K562 (cell line): ENCODE results near the gene SCAF11. TPM values are rescaled to one million over a fixed set of nuclear protein-coding genes. Genes with fewer than 3 reads are reported as not detected.
A peak's percentile ranks its signal among the peaks of the same experiment; 100 is the strongest.

Source experiments
- ATAC-seq: fragments of 200-7000 bp; cut with Tn5 transposase; 3 replicates; pipeline ENCODE4 v1.9.1; 2020; ENCODE audit warnings: moderate library complexity
- BruUV-seq: library from RNA; stranded (reverse); fragments of 400-500 nt; replicated peaks from 2 replicates; lab custom pipeline; 2021; lab: Mats Ljungman, UMichigan
- CTCF ChIA-PET: fragments of 300-600 bp; formaldehyde crosslinking; extraction: SDS; loops from one replicate; lab custom pipeline; 2021; ENCODE audit warnings: low intra/inter-chr PET ratio; lab: Yijun Ruan, JAX
- POLR2A ChIA-PET: fragments of 300-600, 350-650 bp; sonication (Branson Sonifier 250); formaldehyde crosslinking; extraction: SDS; loops from one replicate; lab custom pipeline; 2021; ENCODE audit warnings: antibody characterized with exemption, inconsistent platforms; lab: Yijun Ruan, JAX
- DNase-seq, 4 experiments: peaks; one replicate each; pipeline versions ENCODE4 v3.0.0 to v3.0.0-alpha.2; 2011 to 2018; ENCODE audit warnings: low spot score in 3 of 4, mixed read lengths in 3 of 4; ENCODE audit errors: extremely low read depth in 1 of 4
- FAIRE-seq: peaks from 2 replicates; lab custom pipeline; 2011; peaks lifted over from hg19 to GRCh38; lab: Jason Lieb, UNC
- H2AFZ ChIP-seq: 2 replicates; pipeline ENCODE4 v1.6.0; 2011; ENCODE audit warnings: low read depth, low read length, control low read depth, inconsistent platforms
- H3K27ac ChIP-seq: fragments of 200-600 bp; 3 replicates; pipeline ENCODE4 v1.8.0; 2011; ENCODE audit warnings: low read depth, mild to moderate bottlenecking, control low read depth, inconsistent platforms, low read length, moderate library complexity, mixed read lengths; ENCODE audit errors: extremely low read depth
- H3K27me3 ChIP-seq, 2 experiments: fragments of 300-600 bp in 1 of 2; 2 replicates in 1 of 2; 3 replicates in 1 of 2; pipeline versions ENCODE4 v1.6.0 to v1.8.0; 2011; ENCODE audit warnings: inconsistent platforms in 2 of 2, low read length in 2 of 2, mild to moderate bottlenecking in 1 of 2, mixed read lengths in 1 of 2, moderate library complexity in 1 of 2; ENCODE audit not compliant: control insufficient read depth in 2 of 2, insufficient read depth in 2 of 2
- H3K36me3 ChIP-seq: fragments of 300-600 bp; 3 replicates; pipeline ENCODE4 v1.8.0; 2011; ENCODE audit warnings: mild to moderate bottlenecking, low read length, inconsistent platforms; ENCODE audit not compliant: control insufficient read depth, insufficient read depth
- H3K4me1 ChIP-seq, 2 experiments: fragments of 200-600 bp in 1 of 2; replicated peaks in 1 of 2; 2 replicates in 1 of 2; 3 replicates in 1 of 2; pipeline versions ENCODE4 v1.5.1 to v1.8.0; 2011; ENCODE audit warnings: inconsistent platforms in 2 of 2, low read length in 2 of 2, mild to moderate bottlenecking in 1 of 2, mixed read lengths in 1 of 2, moderate library complexity in 1 of 2; ENCODE audit not compliant: control insufficient read depth in 2 of 2, insufficient read depth in 2 of 2
- H3K4me2 ChIP-seq: 2 replicates; pipeline ENCODE4 v1.6.1; 2011; ENCODE audit warnings: low read length, control low read depth, inconsistent platforms, mixed read lengths; ENCODE audit not compliant: insufficient read depth
- H3K4me3 ChIP-seq: fragments of 200-600 bp; sonication (generic), shearing (Covaris generic); 2 replicates; pipeline ENCODE4 v1.5.1; 2016; ENCODE audit warnings: control low read depth, inconsistent platforms
- H3K79me2 ChIP-seq: fragments of 200-600 bp; 3 replicates; pipeline ENCODE4 v1.8.0; 2011; ENCODE audit warnings: low read length, inconsistent platforms; ENCODE audit not compliant: control insufficient read depth, insufficient read depth
- H3K9ac ChIP-seq, 2 experiments: 2 replicates each; pipeline versions ENCODE4 v1.6.0 to v1.6.1; 2011; ENCODE audit warnings: low read depth in 2 of 2, low read length in 2 of 2, control low read depth in 1 of 2, inconsistent platforms in 1 of 2, mild to moderate bottlenecking in 1 of 2, mixed read lengths in 1 of 2; ENCODE audit not compliant: insufficient read depth in 1 of 2
- H3K9me1 ChIP-seq: one replicate; pipeline ENCODE4 v1.6.0; 2011; ENCODE audit warnings: inconsistent platforms, mild to moderate bottlenecking, low read length, moderate library complexity; ENCODE audit not compliant: control insufficient read depth, insufficient read depth
- H3K9me3 ChIP-seq: replicated peaks from 2 replicates; pipeline ENCODE4 v1.5.1; 2011; ENCODE audit warnings: low read depth, low read length, inconsistent platforms; ENCODE audit not compliant: control insufficient read depth, insufficient read depth
- H4K20me1 ChIP-seq: replicated peaks from 2 replicates; pipeline ENCODE4 v1.6.1; 2011; ENCODE audit warnings: low read length, inconsistent platforms, mixed read lengths; ENCODE audit not compliant: control insufficient read depth, insufficient read depth
- CHAMP1 ChIP-seq: fragments of 450-650 bp; IDR thresholded peaks from 2 replicates; pipeline ENCODE4 v1.6.1; 2016; ENCODE audit warnings: mild to moderate bottlenecking
- CHCHD3 ChIP-seq: fragments of 250-450 bp; sonication (Bioruptor Pico); IDR thresholded peaks from 2 replicates; pipeline ENCODE4 v2.1.2; 2022; ENCODE audit warnings: mild to moderate bottlenecking
- NCOA2 ChIP-seq, 2 experiments: fragments of 450-650 bp; IDR thresholded peaks; 2 replicates each; pipeline ENCODE4 v1.6.1; 2018; ENCODE audit warnings: mild to moderate bottlenecking in 2 of 2, moderate library complexity in 1 of 2; ENCODE audit not compliant: partially characterized antibody in 2 of 2
- NR1H2 ChIP-seq: sonication (generic); formaldehyde crosslinking; IDR thresholded peaks from 2 replicates; pipeline ENCODE4 v1.4.0; 2020; ENCODE audit warnings: mild to moderate bottlenecking, missing genetic modification reagents
- OTX1 ChIP-seq: fragments of 450-650 bp; formaldehyde crosslinking; IDR thresholded peaks from 2 replicates; pipeline ENCODE4 v1.4.0; 2022; ENCODE audit warnings: mild to moderate bottlenecking
- SIX5 ChIP-seq, 2 experiments: IDR thresholded peaks; 2 replicates each; pipeline ENCODE4 v1.6.1; 2011; ENCODE audit warnings: low read length in 2 of 2, borderline replicate concordance in 1 of 2, low read depth in 1 of 2, mild to moderate bottlenecking in 1 of 2, moderate library complexity in 1 of 2; ENCODE audit not compliant: insufficient read depth in 1 of 2
- SOX6 ChIP-seq: fragments of 450-650 bp; IDR thresholded peaks from 2 replicates; pipeline ENCODE4 v1.6.1; 2014; ENCODE audit warnings: mild to moderate bottlenecking
- TAF9B ChIP-seq: fragments of 450-650 bp; IDR thresholded peaks from 2 replicates; pipeline ENCODE4 v1.6.1; 2018; ENCODE audit warnings: mild to moderate bottlenecking; ENCODE audit not compliant: partially characterized antibody
- ZNF512 ChIP-seq: IDR thresholded peaks from 2 replicates; pipeline ENCODE4 v1.6.1; 2016; ENCODE audit warnings: missing genetic modification characterization, missing compliant biosample characterization
- WGBS: fragments of 100-300 bp; shearing (Covaris generic); methylation state at CpG from one replicate; pipeline ENCODE4 v1.1.6; 2016; ENCODE audit warnings: low coverage, mixed read lengths; ENCODE audit not compliant: insufficient coverage; ENCODE audit errors: missing lambda C conversion rate; 5-methylcytosine and 5-hydroxymethylcytosine counted together
- in situ Hi-C: fragments of 300-500 bp; cut with MboI; formaldehyde crosslinking; loops from 4 replicates; pipeline ENCODE4 v1.15.0; 2018; ENCODE audit warnings: inconsistent platforms, mixed read lengths
- intact Hi-C: fragments of 100-400 bp; cut with micrococcal nuclease; formaldehyde crosslinking; loops from 2 replicates; pipeline ENCODE4 v1.14.2; 2022
- polyA plus RNA-seq, 8 experiments: library from polyadenylated mRNA; depleted of rRNA in 4 of 8; stranded (reverse) in 5 of 8; unstranded in 3 of 8; fragments of >200 nt; fragmentation: Nextera tagmentation in 2 of 8; fragmentation: Illumina TruSeq in 1 of 8; extraction: Ambion mirVana in 2 of 8; extraction: Trizol in 1 of 8; gene quantifications; 2 replicates each; pipeline versions ENCODE4 v1.2.1 to v1.2.3, GENCODE V29; 2011 to 2014; ENCODE audit warnings: inconsistent platforms in 1 of 8, missing spikeins in 1 of 8
- total RNA-seq, 7 experiments: library from RNA; depleted of rRNA in 6 of 7; stranded (reverse); fragments of >200 nt in 6 of 7; fragmentation: Illumina TruSeq in 2 of 7; extraction: Trizol in 2 of 7; gene quantifications; 2 replicates each; pipeline versions ENCODE4 v1.2.1 to v1.2.3, GENCODE V29; 2011 to 2021; ENCODE audit warnings: low replicate concordance in 1 of 7

SCAF11 gene
- total and polyA plus RNA-seq, 9 of the 15 experiments (the other 6 are each of a cell fraction or from before 2014, with no cell fraction given), result 30.4 to 119 (median 80.0) TPM

GRCh38 chr12:45973526-45973925 is 16.8 kb downstream of the SCAF11 start:
- FAIRE-seq (no peak), DNase-seq (no peak), ATAC-seq (no peak)
- H3K9ac ChIP-seq, result no peak overlapping the region
- H3K36me3 ChIP-seq, result peaks cover 49% of the 10 kb centered on the region
- no peaks in the 10 kb centered on the region for H3K27me3 ChIP-seq
- 33% methylated on average over 2 of the region's 2 CpGs for WGBS
- no peak overlapping the region for H3K27ac ChIP-seq
- in situ Hi-C loops (no loop called here), intact Hi-C loops (no loop called here)
- H3K4me1 ChIP-seq, result peaks cover 5 to 11% of the 10 kb centered on the region in 2 experiments; a peak in 4 of 5 replicates
- H2AFZ ChIP-seq, result no peak overlapping the region
- TF ChIP-seq TAF9B, result no peak
- no peak for TF ChIP-seq NCOA2 (IDR thresholded peaks at IDR 0.05; ENCODE audit: partially characterized antibody in 2 of 2)
- peak; percentile 7; the same call in 1 of the 2 replicates for TF ChIP-seq ZNF512
- TF ChIP-seq CHAMP1, result no peak
- no peak for TF ChIP-seq SIX5 (IDR thresholded peaks at IDR 0.05; ENCODE audit: borderline replicate concordance in 1 of 2, insufficient read depth in 1 of 2, low read depth in 1 of 2, low read length in 2 of 2)
- no peak for TF ChIP-seq CHCHD3 (CRISPR knock-in tag)
- no peak for TF ChIP-seq NR1H2 (CRISPR knock-in tag)
- TF ChIP-seq OTX1 (CRISPR knock-in tag), result no peak
- peak; percentile 22; the same call in 1 of the 2 replicates for TF ChIP-seq SOX6
- H3K79me2 ChIP-seq, result peaks cover 97% of the 10 kb centered on the region
- H3K4me2 ChIP-seq, result no peak overlapping the region
- ChIA-PET CTCF (no interaction called here), POLR2A (interaction anchor here (0.7 kb wide), 1 partner anchor 317 kb away, joined by 3 read pairs; no protein-coding TSS in a partner anchor)
- H3K4me3 ChIP-seq, result no peak overlapping the region
- 0 out of 2 replicates have a peak, but pooled peaks cover 5% of the 10 kb centered on the region for H4K20me1 ChIP-seq
- H3K9me3 ChIP-seq, result no peaks in the 10 kb centered on the region
- no TSS peak for BruUV-seq
- no peaks in the 10 kb centered on the region for H3K9me1 ChIP-seq
